ENCODE results near the gene PPFIA1. TPM values are rescaled to one million over a fixed set of nuclear protein-coding genes. Genes with fewer than 3 reads are reported as not detected.

The PPFIA1 gene
- polyA plus RNA-seq, 1 of the 3 experiments (the other 2 are of a cell fraction): 37.4 TPM

GRCh38 chr11:70411713-70412452 lies 141.4 kb downstream of the PPFIA1 start:
- WGBS (ENCODE audit: low lambda C conversion rate): 97% methylated on average over 5 of the region's 15 CpGs
- no peak overlapping the region for H3K4me2 ChIP-seq
- ChIA-PET CTCF (no interaction called here), POLR2A (no interaction called here)
- peaks cover 55% of the 10 kb centered on the region for H4K20me1 ChIP-seq (ENCODE audit: insufficient read depth)
- no peak overlapping the region for H3K9ac ChIP-seq
- no peak for DNase-seq
- H3K4me1 ChIP-seq (ENCODE audit: control insufficient read depth in 1 of 2, insufficient read depth in 2 of 2, low read depth in 1 of 2, low read length in 1 of 2): no peaks in the 10 kb centered on the region
- H3K9me2 ChIP-seq: no peaks in the 10 kb centered on the region
- H3K36me3 ChIP-seq (replicated peaks in 1 of 2; ENCODE audit: control insufficient read depth in 1 of 2, insufficient read depth in 2 of 2, low read length in 1 of 2): peaks cover 60 to 91% of the 10 kb centered on the region in 2 experiments
- H3K27me3 ChIP-seq (ENCODE audit: insufficient read depth): no peaks in the 10 kb centered on the region
- no peak overlapping the region for H3K4me3 ChIP-seq (ENCODE audit: low read depth in 2 of 2, low read length in 1 of 2)
- TF ChIP-seq CHD2 (IDR thresholded peaks at IDR 0.05; ENCODE audit: low read length, partially characterized antibody) (no peak), USF2 (IDR thresholded peaks at IDR 0.05; ENCODE audit: borderline replicate concordance, low read depth, low read length) (no peak), TCF12 (IDR thresholded peaks at IDR 0.05) (no peak), FOXJ3 (CRISPR knock-in tag; IDR thresholded peaks at IDR 0.05) (no peak)
- H3K79me2 ChIP-seq (ENCODE audit: insufficient read depth): peaks cover 74% of the 10 kb centered on the region
- H3K9me3 ChIP-seq: no peaks in the 10 kb centered on the region
- peaks cover 4% of the 10 kb centered on the region for H3F3A ChIP-seq (replicated peaks; ENCODE audit: insufficient read depth)
- H3K27ac ChIP-seq (ENCODE audit: low read depth in 2 of 2, low read length in 1 of 2): no peak overlapping the region
- H2AFZ ChIP-seq (ENCODE audit: low read depth): no peak overlapping the region

GRCh38 chr11:70413151-70413550 lies 142.7 kb downstream of the PPFIA1 start:
- no peak overlapping the region for H3K4me3 ChIP-seq (ENCODE audit: low read depth in 2 of 2, low read length in 1 of 2)
- H3K27me3 ChIP-seq (ENCODE audit: insufficient read depth): no peaks in the 10 kb centered on the region
- H3K4me2 ChIP-seq: no peak overlapping the region
- no peak overlapping the region for H3K9ac ChIP-seq
- no peak for TF ChIP-seq EP300 (IDR thresholded peaks at IDR 0.05; ENCODE audit: borderline replicate concordance in 1 of 2, low read depth in 1 of 2, low read length in 1 of 2)
- no peak for TF ChIP-seq EZH2phosphoT487 (IDR thresholded peaks at IDR 0.05; ENCODE audit: borderline replicate concordance, low read depth)
- TF ChIP-seq MEF2A (IDR thresholded peaks at IDR 0.05; ENCODE audit: borderline replicate concordance, low read depth): no peak
- no peak for TF ChIP-seq FOXM1 (IDR thresholded peaks at IDR 0.05; ENCODE audit: low read depth)
- no peak for TF ChIP-seq FOSL2 (IDR thresholded peaks at IDR 0.05; ENCODE audit: borderline replicate concordance, low read depth)
- no peak for TF ChIP-seq CHD2 (IDR thresholded peaks at IDR 0.05; ENCODE audit: low read length, partially characterized antibody)
- TF ChIP-seq ELF1 (IDR thresholded peaks at IDR 0.05): no peak
- TF ChIP-seq FOXJ3 (CRISPR knock-in tag; IDR thresholded peaks at IDR 0.05): no peak
- no peak for TF ChIP-seq TEAD4 (IDR thresholded peaks at IDR 0.05; ENCODE audit: borderline replicate concordance, insufficient read depth)
- TF ChIP-seq NFIC (IDR thresholded peaks at IDR 0.05; ENCODE audit: borderline replicate concordance): no peak
- no peak for TF ChIP-seq NRF1 (IDR thresholded peaks at IDR 0.05; ENCODE audit: low read depth, low read length)
- TF ChIP-seq PBX3 (IDR thresholded peaks at IDR 0.05): no peak
- TF ChIP-seq TCF12 (IDR thresholded peaks at IDR 0.05): no peak
- no peak for TF ChIP-seq TAF1 (IDR thresholded peaks at IDR 0.05; ENCODE audit: borderline replicate concordance, low read depth, low read length)
- TF ChIP-seq CTCF (IDR thresholded peaks at IDR 0.05): no peak
- no peak for TF ChIP-seq ZBTB33 (IDR thresholded peaks at IDR 0.05; ENCODE audit: borderline replicate concordance, low read depth)
- TF ChIP-seq SMC3 (IDR thresholded peaks at IDR 0.05; ENCODE audit: low read depth, low read length): no peak
- peaks cover 51% of the 10 kb centered on the region for H4K20me1 ChIP-seq (ENCODE audit: insufficient read depth)
- peaks cover 61 to 91% of the 10 kb centered on the region in 2 experiments for H3K36me3 ChIP-seq (replicated peaks in 1 of 2; ENCODE audit: control insufficient read depth in 1 of 2, insufficient read depth in 2 of 2, low read length in 1 of 2)
- H2AFZ ChIP-seq (ENCODE audit: low read depth): no peak overlapping the region
- 90% methylated on average over 9 of the region's 10 CpGs for WGBS (ENCODE audit: low lambda C conversion rate)
- H3K79me2 ChIP-seq (ENCODE audit: insufficient read depth): peaks cover 66% of the 10 kb centered on the region
- ChIA-PET CTCF (no interaction called here), POLR2A (no interaction called here)
- H3K9me3 ChIP-seq: no peaks in the 10 kb centered on the region
- H3F3A ChIP-seq (replicated peaks; ENCODE audit: insufficient read depth): peaks cover 4% of the 10 kb centered on the region
- no peaks in the 10 kb centered on the region; a peak in 1 of 4 replicates for H3K4me1 ChIP-seq (ENCODE audit: control insufficient read depth in 1 of 2, insufficient read depth in 2 of 2, low read depth in 1 of 2, low read length in 1 of 2)
- DNase-seq: no peak
- no peaks in the 10 kb centered on the region for H3K9me2 ChIP-seq
- no peak overlapping the region for H3K27ac ChIP-seq (ENCODE audit: low read depth in 2 of 2, low read length in 1 of 2)
